Suprapubic skin (tissue), 4 donors: ENCODE measurements around the gene DPEP1. TPM values are rescaled to one million over a fixed set of nuclear protein-coding genes. Genes with fewer than 3 reads are reported as not detected.

Source experiments
- DNase-seq, 2 donors: peaks; one replicate each; pipeline ENCODE4 v3.0.0-alpha.2; 2019; ENCODE audit warnings: low spot score in 2 of 2
- H3K27ac ChIP-seq: fragments of 200-600 bp; sonication (generic); one replicate; pipeline ENCODE4 v1.5.1; 2019
- H3K27me3 ChIP-seq: fragments of 200-600 bp; sonication (generic); one replicate; pipeline ENCODE4 v1.5.1; 2019
- H3K36me3 ChIP-seq: fragments of 200-600 bp; sonication (generic); one replicate; pipeline ENCODE4 v1.5.1; 2019
- H3K4me1 ChIP-seq: fragments of 200-600 bp; sonication (generic); one replicate; pipeline ENCODE4 v1.5.1; 2019
- H3K4me3 ChIP-seq: fragments of 200-600 bp; sonication (generic); one replicate; pipeline ENCODE4 v1.5.1; 2019; ENCODE audit warnings: mild to moderate bottlenecking
- H3K9me3 ChIP-seq: fragments of 200-600 bp; sonication (generic); one replicate; pipeline ENCODE4 v1.5.1; 2019
- EP300 ChIP-seq: sonication (generic); formaldehyde crosslinking; IDR thresholded peaks from one replicate; pipeline ENCODE4 v1.6.1; 2017; ENCODE audit warnings: antibody characterized with exemption
- POLR2A ChIP-seq, 2 donors: fragments of 450-650 bp; IDR thresholded peaks; one replicate each; pipeline ENCODE4 v1.6.1; 2017; ENCODE audit warnings: antibody characterized with exemption in 2 of 2, mild to moderate bottlenecking in 2 of 2, moderate library complexity in 2 of 2
- POLR2AphosphoS5 ChIP-seq, 3 donors: sonication (generic); formaldehyde crosslinking; IDR thresholded peaks; one replicate each; pipeline ENCODE4 v1.6.1; 2017; ENCODE audit warnings: antibody characterized with exemption in 3 of 3
- whole genome bisulfite sequencing: methylation state at CpG from one replicate; pipeline ENCODE4 v1.1.5; 2018; 5-methylcytosine and 5-hydroxymethylcytosine counted together
- total RNA-seq, 4 donors: library from RNA; depleted of rRNA; stranded (reverse); fragments of >200 nt; gene quantifications; one replicate each; pipeline ENCODE4 v1.1.0, GENCODE V29; 2016
- TF ChIP-seq, protein P1 (sequence below), 2 donors: fragments of 200-600 bp in 1 of 2; fragments of 450-650 bp in 1 of 2; sonication (generic) in 1 of 2; IDR thresholded peaks; one replicate each; pipeline ENCODE4 v1.5.1; 2016 to 2019; ENCODE audit warnings: antibody characterized with exemption in 2 of 2, mild to moderate bottlenecking in 1 of 2, moderate library complexity in 1 of 2

DPEP1 gene
- total RNA-seq, 4 donors from 2014 or later = 1.3 to 2.3 (median 2.2) TPM; not detected in 1

DNA sequence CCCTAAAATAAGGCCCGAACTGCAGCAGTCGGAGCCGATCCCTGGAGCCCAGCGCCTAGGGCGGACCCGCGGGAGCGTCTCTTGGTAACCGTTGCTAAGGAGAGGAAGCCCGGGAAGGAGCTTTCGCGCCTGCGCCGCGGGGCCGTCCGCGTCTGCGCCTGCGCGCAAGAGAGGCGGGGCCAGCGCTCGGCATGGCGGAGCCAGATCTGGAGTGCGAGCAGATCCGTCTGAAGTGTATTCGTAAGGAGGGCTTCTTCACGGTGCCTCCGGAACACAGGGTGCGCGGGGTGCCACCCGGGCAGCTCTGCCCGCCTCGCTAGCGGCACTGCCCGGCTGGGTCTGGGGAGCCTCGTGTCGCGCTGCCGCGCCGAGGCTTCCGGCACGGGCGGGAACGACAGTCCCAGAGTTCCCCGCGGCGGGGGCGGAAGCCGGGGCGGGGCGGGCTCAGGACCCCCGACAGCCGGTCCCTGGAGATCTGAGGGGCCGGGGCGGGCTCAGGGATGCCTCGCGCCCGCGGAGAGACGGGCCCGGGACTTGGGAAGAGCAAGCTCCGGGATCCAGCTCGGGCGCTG is 73.2 kb downstream of the DPEP1 start, which contains the start of gene CDK10:
TSS of gene CDK10 (plus strand) at position 170 of the 572 bp plus-strand sequence. CDS start at position 192, 22 bp downstream.
- peak; percentile 89 to 92 for DNase-seq
- TF ChIP-seq, protein P1, sequence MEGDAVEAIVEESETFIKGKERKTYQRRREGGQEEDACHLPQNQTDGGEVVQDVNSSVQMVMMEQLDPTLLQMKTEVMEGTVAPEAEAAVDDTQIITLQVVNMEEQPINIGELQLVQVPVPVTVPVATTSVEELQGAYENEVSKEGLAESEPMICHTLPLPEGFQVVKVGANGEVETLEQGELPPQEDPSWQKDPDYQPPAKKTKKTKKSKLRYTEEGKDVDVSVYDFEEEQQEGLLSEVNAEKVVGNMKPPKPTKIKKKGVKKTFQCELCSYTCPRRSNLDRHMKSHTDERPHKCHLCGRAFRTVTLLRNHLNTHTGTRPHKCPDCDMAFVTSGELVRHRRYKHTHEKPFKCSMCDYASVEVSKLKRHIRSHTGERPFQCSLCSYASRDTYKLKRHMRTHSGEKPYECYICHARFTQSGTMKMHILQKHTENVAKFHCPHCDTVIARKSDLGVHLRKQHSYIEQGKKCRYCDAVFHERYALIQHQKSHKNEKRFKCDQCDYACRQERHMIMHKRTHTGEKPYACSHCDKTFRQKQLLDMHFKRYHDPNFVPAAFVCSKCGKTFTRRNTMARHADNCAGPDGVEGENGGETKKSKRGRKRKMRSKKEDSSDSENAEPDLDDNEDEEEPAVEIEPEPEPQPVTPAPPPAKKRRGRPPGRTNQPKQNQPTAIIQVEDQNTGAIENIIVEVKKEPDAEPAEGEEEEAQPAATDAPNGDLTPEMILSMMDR (IDR thresholded peaks at IDR 0.05) = no peak
- TF ChIP-seq POLR2AphosphoS5 (IDR thresholded peaks at IDR 0.05) (peak in 1 of 3 donors; percentile 53), POLR2A (IDR thresholded peaks at IDR 0.05) (peak in 1 of 2 donors; percentile 21)

DNA sequence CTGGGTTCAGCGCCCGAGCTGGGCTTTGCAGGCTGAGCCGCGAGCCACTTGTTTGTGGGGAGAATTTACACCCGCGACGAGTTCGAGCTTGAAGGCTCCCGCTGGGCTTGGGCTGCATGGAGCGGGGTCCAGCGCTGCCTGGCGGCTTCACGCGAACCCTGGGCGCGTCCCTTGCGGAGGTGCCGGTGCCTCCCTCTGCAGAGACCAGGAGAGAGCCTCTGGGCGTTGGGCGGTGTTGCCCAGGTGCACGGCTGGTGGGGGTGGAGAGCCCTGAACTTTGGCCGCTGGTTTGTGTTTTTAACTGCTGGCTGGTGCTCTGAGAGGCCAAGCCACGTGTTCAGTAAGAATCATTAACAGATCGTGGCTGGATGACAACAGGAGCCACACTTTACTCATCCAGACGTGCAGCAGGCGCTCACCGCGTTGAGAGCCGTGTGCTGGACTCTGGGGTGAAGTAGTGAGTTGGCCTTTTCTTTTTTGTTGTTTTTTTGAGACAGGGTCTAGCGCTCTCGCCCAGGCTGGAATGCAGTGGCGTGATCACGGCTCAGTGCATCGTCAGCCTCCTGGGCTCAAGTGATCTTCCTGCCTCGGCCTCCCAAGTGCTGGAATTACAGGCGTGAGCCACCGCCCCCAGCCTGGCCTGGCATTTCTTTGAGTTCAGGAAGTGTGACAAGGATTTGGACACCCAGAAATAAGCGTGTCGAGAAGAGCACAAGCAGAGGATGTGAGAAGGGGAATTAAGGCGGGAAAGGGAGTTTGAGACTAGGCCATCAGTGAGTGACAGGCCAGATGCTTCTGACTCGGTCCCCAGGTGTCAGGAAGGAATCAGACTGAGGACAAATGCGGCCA is 73.9 kb downstream of the DPEP1 start:
- TF ChIP-seq POLR2A (IDR thresholded peaks at IDR 0.05) (no peak), EP300 (no peak), POLR2AphosphoS5 (IDR thresholded peaks at IDR 0.05) (no peak)
- TF ChIP-seq, protein P1 (IDR thresholded peaks at IDR 0.05) = no peak
- Histone ChIP-seq H3K36me3 (peaks cover 29% of the 10 kb centered on the region), H3K4me3 (peak overlapping the region; percentile 71), H3K27ac (peak overlapping the region; percentile 82), H3K4me1 (peaks cover 21% of the 10 kb centered on the region), H3K9me3 (no peaks in the 10 kb centered on the region), H3K27me3 (no peaks in the 10 kb centered on the region)
- DNase-seq = peak in 1 of 2 donors; percentile 77
- whole genome bisulfite sequencing = 16% methylated on average over 23 of the region's 42 CpGs

More for the DNA sequence above, 73.2 kb downstream of the DPEP1 start, which contains the start of gene CDK10:
- 0% methylated on average over 21 of the region's 67 CpGs for WGBS
- Histone ChIP-seq H3K9me3 (no peaks in the 10 kb centered on the region), H3K27ac (peak within 1 kb of the TSS; percentile 82), H3K4me3 (peak within 1 kb of the TSS; percentile 71), H3K27me3 (no peaks in the 10 kb centered on the region), H3K4me1 (peaks cover 21% of the 10 kb centered on the region), H3K36me3 (peaks cover 22% of the 10 kb centered on the region)

Other genes starting within 250 kb of the DPEP1 start
- 100 to 1,000 TPM in 3 of 4 donors, 10 to 100 TPM in 1; 85.4 to 212 (median 127) TPM for gene ANKRD11, start 123.1 kb upstream of the DPEP1 start, total RNA-seq
- gene SPG7, start 105.2 kb upstream of the DPEP1 start, total RNA-seq = 100 to 1,000 TPM; 131 to 324 (median 144) TPM
- gene RPL13, start 53.0 kb upstream of the DPEP1 start, total RNA-seq = 1,000 to 10,000 TPM; 4,033 to 9,308 (median 7,964) TPM
- 10 to 100 TPM in 1 of 4 donors, 1 to 10 TPM in 1, under 1 TPM in 1, not detected in 1; 0.51 to 12.9 (median 2.9) TPM for gene CPNE7, start 37.9 kb upstream of the DPEP1 start, total RNA-seq
- gene CHMP1A, start 44.1 kb downstream of the DPEP1 start, total RNA-seq = 100 to 1,000 TPM in 1 of 4 donors, 10 to 100 TPM in 3; 71.8 to 125 (median 86.6) TPM
- 1 to 10 TPM; 3.2 to 9.7 (median 4.4) TPM for gene SPATA33, start 44.2 kb downstream of the DPEP1 start, total RNA-seq
- 100 to 1,000 TPM in 1 of 4 donors, 10 to 100 TPM in 3; 42.8 to 118 (median 55.0) TPM for gene CDK10, start 73.0 kb downstream of the DPEP1 start, total RNA-seq
- 10 to 100 TPM; 14.1 to 32.3 (median 21.5) TPM for gene SPATA2L, start 88.1 kb downstream of the DPEP1 start, total RNA-seq
- gene VPS9D1, start 107.3 kb downstream of the DPEP1 start, total RNA-seq = 10 to 100 TPM in 3 of 4 donors, 1 to 10 TPM in 1; 9.1 to 13.5 (median 10.2) TPM
- gene ZNF276, start 107.9 kb downstream of the DPEP1 start, total RNA-seq = 100 to 1,000 TPM in 1 of 4 donors, 10 to 100 TPM in 3; 39.8 to 106 (median 46.0) TPM
- 10 to 100 TPM in 1 of 4 donors, 1 to 10 TPM in 3; 2.8 to 11.3 (median 8.1) TPM for gene FANCA, start 203.0 kb downstream of the DPEP1 start, total RNA-seq
- 1 to 10 TPM; 4.5 to 6.6 (median 5.5) TPM for gene SPIRE2, start 214.8 kb downstream of the DPEP1 start, total RNA-seq